K562 (cell line): ENCODE results near the gene ZNF195.

Experiments used
- FOXP4 ChIP-seq: sonication (generic); formaldehyde crosslinking; IDR thresholded peaks from 2 replicates; pipeline ENCODE4 v1.8.0; 2022; ENCODE audit warnings: mild to moderate bottlenecking, missing genetic modification reagents, borderline replicate concordance
- GABPB1 ChIP-seq: sonication (generic); formaldehyde crosslinking; IDR thresholded peaks from 2 replicates; pipeline ENCODE4 v1.8.0; 2022; ENCODE audit warnings: mild to moderate bottlenecking, missing genetic modification reagents
- GATAD2B ChIP-seq: fragments of 450-650 bp; IDR thresholded peaks from 2 replicates; pipeline ENCODE4 v1.6.1; 2017; ENCODE audit warnings: mild to moderate bottlenecking, borderline replicate concordance
- HIVEP1 ChIP-seq: fragments of 250-450 bp; sonication (Bioruptor Pico); IDR thresholded peaks from 2 replicates; pipeline ENCODE4 v1.4.0; 2020; ENCODE audit warnings: mild to moderate bottlenecking
- IRF2 ChIP-seq: sonication (generic); formaldehyde crosslinking; IDR thresholded peaks from 2 replicates; pipeline ENCODE4 v1.8.1; 2022; ENCODE audit warnings: mild to moderate bottlenecking, missing genetic modification reagents
- POLR2A ChIP-seq: fragments of 450-650 bp; conservative IDR thresholded peaks from 2 replicates; pipeline ENCODE4 v1.6.1; 2016
- SIN3A ChIP-seq, 2 experiments: fragments of 150-350 bp in 1 of 2; IDR thresholded peaks; 2 replicates each; pipeline ENCODE4 v1.6.1; 2011 to 2016; ENCODE audit warnings: borderline replicate concordance in 2 of 2, low read depth in 2 of 2, low read length in 2 of 2, mild to moderate bottlenecking in 2 of 2, moderate library complexity in 2 of 2; ENCODE audit not compliant: control insufficient read depth in 1 of 2
- SMC3 ChIP-seq: conservative IDR thresholded peaks from 2 replicates; pipeline ENCODE4 v1.6.1; 2011; ENCODE audit warnings: low read depth, low read length, improper control_type of control experiment; ENCODE audit not compliant: insufficient read depth
- ZBTB8A ChIP-seq: fragments of 450-650 bp; IDR thresholded peaks from 2 replicates; pipeline ENCODE4 v1.6.1; 2018; ENCODE audit warnings: mild to moderate bottlenecking, moderate library complexity; ENCODE audit not compliant: partially characterized antibody
- TF ChIP-seq, protein P1 (sequence below), 2 experiments: fragments of 450-650 bp; IDR thresholded peaks; 2 replicates each; pipeline ENCODE4 v1.6.1; 2016

DNA sequence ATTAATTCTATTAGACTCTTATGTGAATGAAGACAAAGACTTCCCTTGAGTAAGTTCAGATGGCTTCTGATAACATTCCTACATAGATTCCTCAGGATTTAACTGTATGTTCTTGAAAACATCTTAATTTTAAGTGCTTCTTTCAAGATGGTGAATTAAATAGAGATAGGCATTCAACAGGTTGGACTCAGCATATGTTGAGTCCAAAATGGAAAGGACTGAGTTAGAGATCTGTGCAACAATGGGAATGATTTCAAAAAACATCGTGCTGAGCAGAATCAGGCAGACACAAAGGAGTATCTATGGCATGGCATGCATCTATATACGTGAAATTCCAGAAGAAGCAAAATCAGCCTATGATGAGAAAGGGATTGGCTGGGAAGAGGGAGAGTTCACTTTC, 36.2 kb downstream of the ZNF195 start:
- no peak for TF ChIP-seq GATAD2B
- no peak for TF ChIP-seq SIN3A (IDR thresholded peaks at IDR 0.05; ENCODE audit: borderline replicate concordance in 2 of 2, control insufficient read depth in 1 of 2, low read depth in 2 of 2, low read length in 2 of 2)
- no peak for TF ChIP-seq IRF2 (CRISPR knock-in tag)
- TF ChIP-seq FOXP4 (CRISPR knock-in tag) = no peak
- no peak for TF ChIP-seq SMC3
- TF ChIP-seq HIVEP1 = no peak
- TF ChIP-seq POLR2A = no peak
- TF ChIP-seq ZBTB8A = no peak
- TF ChIP-seq GABPB1 (CRISPR knock-in tag) = no peak
- TF ChIP-seq, protein P1, sequence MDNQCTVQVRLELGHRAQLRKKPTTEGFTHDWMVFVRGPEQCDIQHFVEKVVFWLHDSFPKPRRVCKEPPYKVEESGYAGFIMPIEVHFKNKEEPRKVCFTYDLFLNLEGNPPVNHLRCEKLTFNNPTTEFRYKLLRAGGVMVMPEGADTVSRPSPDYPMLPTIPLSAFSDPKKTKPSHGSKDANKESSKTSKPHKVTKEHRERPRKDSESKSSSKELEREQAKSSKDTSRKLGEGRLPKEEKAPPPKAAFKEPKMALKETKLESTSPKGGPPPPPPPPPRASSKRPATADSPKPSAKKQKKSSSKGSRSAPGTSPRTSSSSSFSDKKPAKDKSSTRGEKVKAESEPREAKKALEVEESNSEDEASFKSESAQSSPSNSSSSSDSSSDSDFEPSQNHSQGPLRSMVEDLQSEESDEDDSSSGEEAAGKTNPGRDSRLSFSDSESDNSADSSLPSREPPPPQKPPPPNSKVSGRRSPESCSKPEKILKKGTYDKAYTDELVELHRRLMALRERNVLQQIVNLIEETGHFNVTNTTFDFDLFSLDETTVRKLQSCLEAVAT (IDR thresholded peaks at IDR 0.05) = no peak
